ENCODE measurements around the gene IFFO2.

The IFFO2 gene

GRCh38 chr1:18893120-18893519 is 63.4 kb downstream of the IFFO2 start:
- TF ChIP-seq REST (IDR thresholded peaks at IDR 0.05; ENCODE audit: insufficient read depth in 1 of 2, low read depth in 2 of 2, low read length in 2 of 2) (no peak), SIN3A (IDR thresholded peaks at IDR 0.05; ENCODE audit: borderline replicate concordance, insufficient read depth, low read length) (no peak), FOXP2 (optimal IDR thresholded peaks at IDR 0.05; ENCODE audit: borderline replicate concordance, extremely low read depth, extremely low read length, insufficient read depth) (no peak), TAF1 (IDR thresholded peaks at IDR 0.05; ENCODE audit: borderline replicate concordance, insufficient read depth, low read length) (no peak), POLR2AphosphoS5 (IDR thresholded peaks at IDR 0.05; ENCODE audit: low read depth, low read length) (no peak)

GRCh38 chr1:18891426-18891780 is 65.1 kb downstream of the IFFO2 start:
- TF ChIP-seq FOXP2 (optimal IDR thresholded peaks at IDR 0.05; ENCODE audit: borderline replicate concordance, extremely low read depth, extremely low read length, insufficient read depth) (no peak), TAF1 (IDR thresholded peaks at IDR 0.05; ENCODE audit: borderline replicate concordance, insufficient read depth, low read length) (no peak), REST (IDR thresholded peaks at IDR 0.05; ENCODE audit: insufficient read depth in 1 of 2, low read depth in 2 of 2, low read length in 2 of 2) (no peak), SIN3A (IDR thresholded peaks at IDR 0.05; ENCODE audit: borderline replicate concordance, insufficient read depth, low read length) (no peak), POLR2AphosphoS5 (IDR thresholded peaks at IDR 0.05; ENCODE audit: low read depth, low read length) (no peak)

GRCh38 chr1:18890706-18891425 is 65.6 kb downstream of the IFFO2 start:
- TF ChIP-seq FOXP2 (optimal IDR thresholded peaks at IDR 0.05; ENCODE audit: borderline replicate concordance, extremely low read depth, extremely low read length, insufficient read depth) (no peak), POLR2AphosphoS5 (IDR thresholded peaks at IDR 0.05; ENCODE audit: low read depth, low read length) (no peak), REST (IDR thresholded peaks at IDR 0.05; ENCODE audit: insufficient read depth in 1 of 2, low read depth in 2 of 2, low read length in 2 of 2) (no peak), SIN3A (IDR thresholded peaks at IDR 0.05; ENCODE audit: borderline replicate concordance, insufficient read depth, low read length) (no peak), TAF1 (IDR thresholded peaks at IDR 0.05; ENCODE audit: borderline replicate concordance, insufficient read depth, low read length) (no peak)

- no peak for TF ChIP-seq POLR2AphosphoS5 (IDR thresholded peaks at IDR 0.05; ENCODE audit: low read depth, low read length)
Measured at GRCh38 chr1:18886003-18886335, 70.5 kb downstream of the IFFO2 start.

- TF ChIP-seq FOXP2 (optimal IDR thresholded peaks at IDR 0.05; ENCODE audit: borderline replicate concordance, extremely low read depth, extremely low read length, insufficient read depth) = no peak
- no peak for TF ChIP-seq TAF1 (IDR thresholded peaks at IDR 0.05; ENCODE audit: borderline replicate concordance, insufficient read depth, low read length)
- TF ChIP-seq POLR2AphosphoS5 (IDR thresholded peaks at IDR 0.05; ENCODE audit: low read depth, low read length) = no peak
- TF ChIP-seq REST (IDR thresholded peaks at IDR 0.05; ENCODE audit: insufficient read depth in 1 of 2, low read depth in 2 of 2, low read length in 2 of 2) = no peak
- no peak for TF ChIP-seq SIN3A (IDR thresholded peaks at IDR 0.05; ENCODE audit: borderline replicate concordance, insufficient read depth, low read length)
Measured at GRCh38 chr1:18885311-18886002, 71.0 kb downstream of the IFFO2 start.
